ENCODE measurements around the gene ALDH4A1.

- TF ChIP-seq POLR2A (IDR thresholded peaks at IDR 0.05; ENCODE audit: low read depth, low read length) (peak; percentile 35; the same call in 1 of the 2 replicates), POLR2AphosphoS5 (IDR thresholded peaks at IDR 0.05; ENCODE audit: low read depth, low read length) (peak; percentile 75)
Observed at GRCh38 chr1:18951818-18952391, 49.5 kb upstream of the ALDH4A1 start.
